Liver (tissue), 3 donors: ENCODE data around the gene HTR3D.

ENCODE experiments used
- CTCF ChIP-seq: fragments of 150-350 bp; IDR thresholded peaks from 2 replicates; pipeline ENCODE4 v1.5.1; 2017; ENCODE audit warnings: improper control_type of control experiment, low read depth, low read length; ENCODE audit not compliant: missing input control
- FOXA1 ChIP-seq: IDR thresholded peaks from 2 replicates; pipeline ENCODE4 v1.6.1; 2016; ENCODE audit warnings: antibody characterized with exemption
- JUND ChIP-seq, 2 donors: IDR thresholded peaks; 2 replicates each; pipeline ENCODE4 v1.6.1; 2016; ENCODE audit warnings: antibody characterized with exemption in 2 of 2
- MAX ChIP-seq: IDR thresholded peaks from 2 replicates; pipeline ENCODE4 v1.6.1; 2016; ENCODE audit warnings: antibody characterized with exemption
- YY1 ChIP-seq: IDR thresholded peaks from 2 replicates; pipeline ENCODE4 v1.6.1; 2016; ENCODE audit warnings: antibody characterized with exemption, mild to moderate bottlenecking
- ZBTB33 ChIP-seq: IDR thresholded peaks from 2 replicates; pipeline ENCODE4 v1.6.1; 2016; ENCODE audit warnings: antibody characterized with exemption
- donor health status: healthy.
- donor health status: healthy.

- no peak for TF ChIP-seq CTCF
- no peak for TF ChIP-seq MAX
- no peak for TF ChIP-seq FOXA1
- TF ChIP-seq JUND (IDR thresholded peaks at IDR 0.05), result no peak
- no peak for TF ChIP-seq ZBTB33
- no peak for TF ChIP-seq YY1
These were observed 53.9 kb downstream of the HTR3D start for GRCh38 chr3:184085389-184085852.
